SH-SY5Y (cell line): ENCODE data around the gene MLANA.

Experiments used
- GATA2 ChIP-seq: IDR thresholded peaks from 2 replicates; pipeline ENCODE4 v1.6.1; 2011; ENCODE audit warnings: mild to moderate bottlenecking, low read depth, low read length
- GATA3 ChIP-seq: IDR thresholded peaks from 2 replicates; pipeline ENCODE4 v1.6.1; 2011; ENCODE audit warnings: low read depth, mild to moderate bottlenecking, low read length, moderate library complexity

MLANA gene

GRCh38 chr9:5890641-5891040 lies at the start of gene MLANA:
MLANA (plus strand) TSS chr9:5890889; CDS start chr9:5892475, 1,586 bp downstream.
- no peak for TF ChIP-seq GATA3
- TF ChIP-seq GATA2: no peak

GRCh38 chr9:5841771-5842573 lies 48.7 kb upstream of the MLANA start:
- TF ChIP-seq GATA3 (no peak), GATA2 (no peak)

- no peak for TF ChIP-seq GATA3
- TF ChIP-seq GATA2: 0 out of 2 replicates have a peak, but pooled peaks have one; percentile 13
Measured at GRCh38 chr9:5842929-5843793, 47.5 kb upstream of the MLANA start.

GRCh38 chr9:5843794-5844471 lies 46.8 kb upstream of the MLANA start:
- TF ChIP-seq GATA2: no peak
- TF ChIP-seq GATA3: no peak

- no peak for TF ChIP-seq GATA2
- no peak for TF ChIP-seq GATA3
Measured at GRCh38 chr9:5845157-5845531, 45.5 kb upstream of the MLANA start.

- no peak for TF ChIP-seq GATA3
- TF ChIP-seq GATA2: no peak
Measured at GRCh38 chr9:5846096-5846495, 44.6 kb upstream of the MLANA start.

- TF ChIP-seq GATA3 (no peak), GATA2 (no peak)
Measured at GRCh38 chr9:5846501-5846921, 44.2 kb upstream of the MLANA start.

- TF ChIP-seq GATA3 (no peak), GATA2 (no peak)
Measured at GRCh38 chr9:5848372-5848882, 42.3 kb upstream of the MLANA start.

GRCh38 chr9:5850724-5851122 lies 40.0 kb upstream of the MLANA start:
- TF ChIP-seq GATA2 (no peak), GATA3 (no peak)

GRCh38 chr9:5851445-5851844 lies 39.2 kb upstream of the MLANA start:
- TF ChIP-seq GATA3 (no peak), GATA2 (no peak)

- TF ChIP-seq GATA3: no peak
- no peak for TF ChIP-seq GATA2
Measured at GRCh38 chr9:5852987-5853386, 37.7 kb upstream of the MLANA start.

- TF ChIP-seq GATA3: no peak
- TF ChIP-seq GATA2: no peak
Measured at GRCh38 chr9:5853617-5854016, 37.1 kb upstream of the MLANA start.

- TF ChIP-seq GATA2 (no peak), GATA3 (no peak)
Measured at GRCh38 chr9:5854063-5854790, 36.5 kb upstream of the MLANA start.
